Vagina (tissue), 2 donors: ENCODE measurements around the gene LRFN5.

ENCODE experiments used
- POLR2AphosphoS5 ChIP-seq, 2 donors: sonication (generic); formaldehyde crosslinking; IDR thresholded peaks; one replicate each; pipeline ENCODE4 v1.9.0; 2017; ENCODE audit warnings: antibody characterized with exemption in 2 of 2, mild to moderate bottlenecking in 2 of 2, low read depth in 1 of 2; ENCODE audit not compliant: insufficient read depth in 1 of 2
- TF ChIP-seq, protein P1 (sequence below), 3 experiments: fragments of 450-650 bp in 2 of 3; fragments of 200-600 bp in 1 of 3; sonication (generic) in 1 of 3; IDR thresholded peaks; one replicate each; pipeline ENCODE4 v1.5.1; 2017 to 2019; ENCODE audit warnings: antibody characterized with exemption in 3 of 3, mild to moderate bottlenecking in 2 of 3, moderate library complexity in 2 of 3

DNA sequence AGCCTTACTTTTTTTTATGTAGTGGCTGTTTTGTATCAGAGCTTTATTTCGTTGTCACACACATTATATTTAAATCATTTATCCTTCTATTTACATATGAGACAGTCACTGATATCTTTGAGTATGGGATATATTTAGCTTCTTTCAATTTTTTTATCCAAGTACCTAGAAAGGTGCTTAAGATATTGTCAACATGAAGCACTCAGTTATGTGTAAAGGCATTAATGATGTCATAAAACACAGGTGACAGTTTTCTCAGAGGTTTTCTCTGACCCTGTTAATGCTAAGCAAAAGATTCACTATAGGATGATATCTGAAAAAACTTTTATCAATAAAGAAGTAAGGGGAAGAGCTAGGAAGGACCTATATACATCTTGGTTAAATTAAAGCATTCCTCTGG lies 23.2 kb downstream of the LRFN5 start:
- TF ChIP-seq, protein P1, sequence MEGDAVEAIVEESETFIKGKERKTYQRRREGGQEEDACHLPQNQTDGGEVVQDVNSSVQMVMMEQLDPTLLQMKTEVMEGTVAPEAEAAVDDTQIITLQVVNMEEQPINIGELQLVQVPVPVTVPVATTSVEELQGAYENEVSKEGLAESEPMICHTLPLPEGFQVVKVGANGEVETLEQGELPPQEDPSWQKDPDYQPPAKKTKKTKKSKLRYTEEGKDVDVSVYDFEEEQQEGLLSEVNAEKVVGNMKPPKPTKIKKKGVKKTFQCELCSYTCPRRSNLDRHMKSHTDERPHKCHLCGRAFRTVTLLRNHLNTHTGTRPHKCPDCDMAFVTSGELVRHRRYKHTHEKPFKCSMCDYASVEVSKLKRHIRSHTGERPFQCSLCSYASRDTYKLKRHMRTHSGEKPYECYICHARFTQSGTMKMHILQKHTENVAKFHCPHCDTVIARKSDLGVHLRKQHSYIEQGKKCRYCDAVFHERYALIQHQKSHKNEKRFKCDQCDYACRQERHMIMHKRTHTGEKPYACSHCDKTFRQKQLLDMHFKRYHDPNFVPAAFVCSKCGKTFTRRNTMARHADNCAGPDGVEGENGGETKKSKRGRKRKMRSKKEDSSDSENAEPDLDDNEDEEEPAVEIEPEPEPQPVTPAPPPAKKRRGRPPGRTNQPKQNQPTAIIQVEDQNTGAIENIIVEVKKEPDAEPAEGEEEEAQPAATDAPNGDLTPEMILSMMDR (IDR thresholded peaks at IDR 0.05), result no peak
- no peak for TF ChIP-seq POLR2AphosphoS5 (IDR thresholded peaks at IDR 0.05; ENCODE audit: insufficient read depth in 1 of 2, low read depth in 1 of 2)
